Breast epithelium (tissue), 4 donors: ENCODE data around the gene DKKL1. TPM values are rescaled to one million over a fixed set of nuclear protein-coding genes. Genes with fewer than 3 reads are reported as not detected.

Experiments used
- DNase-seq, 2 donors: peaks; one replicate each; pipeline ENCODE4 v3.0.0-alpha.2; 2019; ENCODE audit warnings: low spot score in 2 of 2
- H3K27ac ChIP-seq, 2 donors: fragments of 200-600 bp; sonication (generic) in 1 of 2; one replicate each; pipeline ENCODE4 v1.5.1; 2016 to 2019; ENCODE audit warnings: mild to moderate bottlenecking in 1 of 2
- H3K27me3 ChIP-seq, 2 donors: fragments of 200-600 bp; sonication (generic) in 1 of 2; one replicate each; pipeline versions ENCODE4 v1.5.1 to v1.6.0; 2017 to 2019; ENCODE audit warnings: control low read depth in 1 of 2, mild to moderate bottlenecking in 1 of 2
- H3K36me3 ChIP-seq: fragments of 200-600 bp; one replicate; pipeline ENCODE4 v1.5.1; 2019
- H3K4me1 ChIP-seq, 2 donors: fragments of 200-600 bp; sonication (generic); one replicate each; pipeline ENCODE4 v1.5.1; 2016 to 2019; ENCODE audit warnings: control low read depth in 1 of 2
- H3K4me3 ChIP-seq, 3 donors: fragments of 200-600 bp; sonication (generic); 1 replicate in 2 of 3; 2 replicates in 1 of 3; pipeline ENCODE4 v1.5.1; 2016 to 2019; ENCODE audit warnings: mild to moderate bottlenecking in 3 of 3, moderate library complexity in 2 of 3
- H3K9me3 ChIP-seq, 2 donors: fragments of 200-600 bp; sonication (generic) in 1 of 2; one replicate each; pipeline ENCODE4 v1.5.1; 2016 to 2019; ENCODE audit warnings: control low read depth in 1 of 2
- CTCF ChIP-seq, 3 donors: fragments of 450-650 bp; IDR thresholded peaks; one replicate each; pipeline ENCODE4 v1.5.1; 2016 to 2017; ENCODE audit warnings: antibody characterized with exemption in 3 of 3, mild to moderate bottlenecking in 3 of 3, moderate library complexity in 3 of 3
- POLR2A ChIP-seq: fragments of 450-650 bp; IDR thresholded peaks from one replicate; pipeline ENCODE4 v1.6.1; 2016; ENCODE audit warnings: antibody characterized with exemption, mild to moderate bottlenecking, moderate library complexity
- POLR2AphosphoS5 ChIP-seq, 3 donors: sonication (generic); formaldehyde crosslinking; IDR thresholded peaks; one replicate each; pipeline ENCODE4 v1.6.1; 2017; ENCODE audit warnings: antibody characterized with exemption in 3 of 3
- intact Hi-C: fragments of 100-400 bp; cut with DNase I; formaldehyde crosslinking; loops from one replicate; pipeline ENCODE4 v1.15.1; 2023; ENCODE audit warnings: low total_unique reads
- total RNA-seq, 3 donors: library from RNA; depleted of rRNA; stranded (reverse); fragments of >200 nt; gene quantifications; one replicate each; pipeline ENCODE4 v1.1.0, GENCODE V29; 2016

Gene DKKL1
- total RNA-seq, 3 donors from 2014 or later = 0.64 to 1.8 TPM; not detected in 1

- H3K36me3 ChIP-seq = no peaks in the 10 kb centered on the region
- H3K27me3 ChIP-seq = no peaks in the 10 kb centered on the region
- H3K9me3 ChIP-seq = no peaks in the 10 kb centered on the region
- peak overlapping the region; percentile 32 to 68 (median 56) for H3K4me3 ChIP-seq
- H3K27ac ChIP-seq = peak overlapping the region; percentile 89 to 93
- DNase-seq = peak; percentile 83 to 93
- TF ChIP-seq CTCF (IDR thresholded peaks at IDR 0.05) (no peak), POLR2AphosphoS5 (IDR thresholded peaks at IDR 0.05) (peak; percentile 67 to 78 (median 73)), POLR2A (peak; percentile 59)
- H3K4me1 ChIP-seq = peaks cover 0 to 6% of the 10 kb centered on the region in 2 donors
- intact Hi-C loops = no loop called here
Measured at GRCh38 chr19:49339301-49340068, 24.2 kb upstream of the DKKL1 start.

- Histone ChIP-seq H3K4me1 (peaks cover 0 to 6% of the 10 kb centered on the region in 2 donors), H3K27ac (peak overlapping the region; percentile 89 to 93), H3K4me3 (peak overlapping the region; percentile 32 to 68 (median 56)), H3K27me3 (no peaks in the 10 kb centered on the region), H3K36me3 (no peaks in the 10 kb centered on the region), H3K9me3 (no peaks in the 10 kb centered on the region)
- intact Hi-C loops = no loop called here
- DNase-seq = peak; percentile 32 to 69
- TF ChIP-seq CTCF (IDR thresholded peaks at IDR 0.05) = no peak
- TF ChIP-seq POLR2AphosphoS5 (IDR thresholded peaks at IDR 0.05) = peak in 1 of 3 donors; percentile 42
- TF ChIP-seq POLR2A = no peak
Measured at GRCh38 chr19:49340069-49340864, 23.4 kb upstream of the DKKL1 start.

GRCh38 chr19:49340865-49341718 lies 22.6 kb upstream of the DKKL1 start:
- DNase-seq = peak; percentile 14 to 36
- Histone ChIP-seq H3K4me1 (peaks cover 0 to 6% of the 10 kb centered on the region in 2 donors), H3K27ac (peak overlapping the region; percentile 89 to 93), H3K9me3 (no peaks in the 10 kb centered on the region), H3K4me3 (no peak overlapping the region), H3K36me3 (no peaks in the 10 kb centered on the region), H3K27me3 (no peaks in the 10 kb centered on the region)
- TF ChIP-seq POLR2AphosphoS5 (IDR thresholded peaks at IDR 0.05) (no peak), CTCF (IDR thresholded peaks at IDR 0.05) (no peak), POLR2A (no peak)
- intact Hi-C loops = no loop called here

- Histone ChIP-seq H3K27ac (no peak overlapping the region), H3K4me1 (peaks cover 0 to 6% of the 10 kb centered on the region in 2 donors), H3K36me3 (no peaks in the 10 kb centered on the region), H3K27me3 (no peaks in the 10 kb centered on the region), H3K9me3 (no peaks in the 10 kb centered on the region), H3K4me3 (no peak overlapping the region)
- intact Hi-C loops = no loop called here
- no peak for DNase-seq
- TF ChIP-seq CTCF (IDR thresholded peaks at IDR 0.05) (no peak), POLR2A (no peak), POLR2AphosphoS5 (IDR thresholded peaks at IDR 0.05) (no peak)
Measured at GRCh38 chr19:49342291-49342721, 21.4 kb upstream of the DKKL1 start.
